Spleen (tissue), 11 donors: ENCODE measurements around the gene KRTAP6-1. TPM values are rescaled to one million over a fixed set of nuclear protein-coding genes. Genes with fewer than 3 reads are reported as not detected.

Experiments
- DNase-seq: peaks from one replicate; pipeline ENCODE4 v3.0.0-alpha.2; 2020
- H3K27ac ChIP-seq, 8 donors: fragments of 200-600 bp; sonication (generic) in 7 of 8; 1 replicate in 4 of 8; 2 replicates in 4 of 8; pipeline versions ENCODE4 v1.5.0 to v1.8.0; 2016 to 2021; ENCODE audit warnings: inconsistent platforms in 4 of 8, mild to moderate bottlenecking in 4 of 8, moderate library complexity in 1 of 8
- H3K27me3 ChIP-seq, 7 donors: fragments of 200-600 bp; sonication (generic) in 6 of 7; replicated peaks in 1 of 7; 1 replicate in 4 of 7; 2 replicates in 3 of 7; pipeline versions ENCODE4 v1.5.0 to v1.8.0; 2016 to 2021; ENCODE audit warnings: inconsistent platforms in 3 of 7, mild to moderate bottlenecking in 1 of 7
- H3K36me3 ChIP-seq, 6 donors: fragments of 200-600 bp; sonication (generic) in 5 of 6; 1 replicate in 4 of 6; 2 replicates in 2 of 6; pipeline versions ENCODE4 v1.5.0 to v1.8.0; 2016 to 2021; ENCODE audit warnings: inconsistent platforms in 2 of 6
- H3K4me1 ChIP-seq, 6 donors: fragments of 200-600 bp; sonication (generic) in 5 of 6; 1 replicate in 3 of 6; 2 replicates in 3 of 6; pipeline versions ENCODE4 v1.5.0 to v1.8.0; 2016 to 2021; ENCODE audit warnings: inconsistent platforms in 3 of 6
- H3K4me3 ChIP-seq, 8 donors: fragments of 200-600 bp; sonication (generic) in 7 of 8; 1 replicate in 4 of 8; 2 replicates in 4 of 8; pipeline versions ENCODE4 v1.5.0 to v1.8.0; 2016 to 2021; ENCODE audit warnings: inconsistent platforms in 4 of 8, mild to moderate bottlenecking in 4 of 8, moderate library complexity in 2 of 8
- H3K9me3 ChIP-seq, 8 donors: fragments of 200-600 bp; sonication (generic) in 7 of 8; 1 replicate in 4 of 8; 2 replicates in 4 of 8; pipeline versions ENCODE4 v1.5.0 to v1.8.0; 2016 to 2021; ENCODE audit warnings: inconsistent platforms in 4 of 8
- POLR2A ChIP-seq, 3 donors: fragments of 450-650 bp; IDR thresholded peaks; one replicate each; pipeline ENCODE4 v1.5.1; 2017; ENCODE audit warnings: antibody characterized with exemption in 3 of 3, mild to moderate bottlenecking in 1 of 3
- POLR2AphosphoS5 ChIP-seq, 3 donors: sonication (generic); formaldehyde crosslinking; IDR thresholded peaks; one replicate each; pipeline ENCODE4 v1.5.1; 2017; ENCODE audit warnings: antibody characterized with exemption in 3 of 3
- WGBS, 5 donors: extraction: QIAGEN DNeasy Blood & Tissue Kit in 3 of 5; methylation state at CpG; one replicate each; pipeline versions ENCODE4 v1.1.5 to v1.1.7; 2013 to 2018; 5-methylcytosine and 5-hydroxymethylcytosine counted together
- intact Hi-C: fragments of 100-400 bp; cut with DNase I; formaldehyde crosslinking; loops from one replicate; pipeline ENCODE4 v1.15.0; 2023; ENCODE audit warnings: low total_unique reads
- polyA plus RNA-seq, 3 donors: library from polyadenylated mRNA; stranded (reverse); fragments of 200-250 nt; gene quantifications; one replicate each; pipeline ENCODE4 v1.2.1, GENCODE V29; 2013
- total RNA-seq, 7 donors: library from RNA; depleted of rRNA in 3 of 7; stranded (reverse); fragments of >200 nt in 3 of 7; fragmentation: NEBNext Ultra II Directional in 4 of 7; extraction: Animal tissue kit (Norgen Biotek cat#: 25700) in 4 of 7; gene quantifications; one replicate each; pipeline versions ENCODE4 v1.1.0 to v1.2.1, GENCODE V29; 2016 to 2021
- TF ChIP-seq, protein P1 (sequence below), 11 experiments: fragments of 200-600 bp in 7 of 11; fragments of 450-650 bp in 4 of 11; sonication (generic) in 4 of 11; IDR thresholded peaks in 8 of 11; conservative IDR thresholded peaks in 3 of 11; 1 replicate in 7 of 11; 2 replicates in 4 of 11; pipeline versions ENCODE4 v1.4.0 to v1.8.0; 2016 to 2021; ENCODE audit warnings: antibody characterized with exemption in 11 of 11, inconsistent platforms in 4 of 11, mild to moderate bottlenecking in 1 of 11
- donor health status: healthy with polysubstance abuse.
- donor health status: DM: no; HTN: no; CAD: no; lungs with moderate emphysema.
- donor health status: DM: no; HTN: no; CAD: no.
- donor health status: Bipolar disorder and iron deficiency.
- donor health status: healthy.
- donor health status: DM: no; HTN: no; CAD: no.
- donor health status: DM: yes; HTN: yes; CAD: no.

The KRTAP6-1 gene
- total and polyA plus RNA-seq, 10 donors: not detected

DNA sequence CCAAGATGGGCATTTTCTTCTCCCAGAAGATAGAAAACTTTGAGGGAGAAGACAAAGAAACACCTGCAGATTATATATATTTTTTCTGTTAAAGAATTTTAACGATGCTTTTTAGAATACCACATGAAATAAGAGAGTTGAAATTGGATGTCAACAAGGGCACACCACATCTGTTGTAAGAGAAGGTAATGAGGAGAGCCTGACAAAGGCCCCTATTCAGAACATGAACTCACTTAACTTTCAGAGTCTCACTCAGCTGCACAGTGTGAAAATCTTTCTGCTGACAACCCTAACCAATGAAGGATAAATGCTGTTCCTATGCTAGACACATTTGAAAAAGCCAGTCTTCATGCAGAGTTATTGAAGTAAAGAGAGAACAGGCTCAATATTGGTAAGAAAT is 30.9 kb downstream of the KRTAP6-1 start:
- Histone ChIP-seq H3K36me3 (no peaks in the 10 kb centered on the region), H3K4me1 (no peaks in the 10 kb centered on the region), H3K9me3 (no peaks in the 10 kb centered on the region), H3K27ac (no peak overlapping the region), H3K27me3 (no peaks in the 10 kb centered on the region), H3K4me3 (no peak overlapping the region)
- WGBS, 5 donors: 78 to 81% (median 78%) methylated on average over 1 of the region's 1 CpG
- DNase-seq: no peak
- intact Hi-C loops: no loop called here
- TF ChIP-seq POLR2AphosphoS5 (IDR thresholded peaks at IDR 0.05) (no peak), POLR2A (IDR thresholded peaks at IDR 0.05) (no peak)
- TF ChIP-seq, protein P1, sequence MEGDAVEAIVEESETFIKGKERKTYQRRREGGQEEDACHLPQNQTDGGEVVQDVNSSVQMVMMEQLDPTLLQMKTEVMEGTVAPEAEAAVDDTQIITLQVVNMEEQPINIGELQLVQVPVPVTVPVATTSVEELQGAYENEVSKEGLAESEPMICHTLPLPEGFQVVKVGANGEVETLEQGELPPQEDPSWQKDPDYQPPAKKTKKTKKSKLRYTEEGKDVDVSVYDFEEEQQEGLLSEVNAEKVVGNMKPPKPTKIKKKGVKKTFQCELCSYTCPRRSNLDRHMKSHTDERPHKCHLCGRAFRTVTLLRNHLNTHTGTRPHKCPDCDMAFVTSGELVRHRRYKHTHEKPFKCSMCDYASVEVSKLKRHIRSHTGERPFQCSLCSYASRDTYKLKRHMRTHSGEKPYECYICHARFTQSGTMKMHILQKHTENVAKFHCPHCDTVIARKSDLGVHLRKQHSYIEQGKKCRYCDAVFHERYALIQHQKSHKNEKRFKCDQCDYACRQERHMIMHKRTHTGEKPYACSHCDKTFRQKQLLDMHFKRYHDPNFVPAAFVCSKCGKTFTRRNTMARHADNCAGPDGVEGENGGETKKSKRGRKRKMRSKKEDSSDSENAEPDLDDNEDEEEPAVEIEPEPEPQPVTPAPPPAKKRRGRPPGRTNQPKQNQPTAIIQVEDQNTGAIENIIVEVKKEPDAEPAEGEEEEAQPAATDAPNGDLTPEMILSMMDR (IDR thresholded peaks at IDR 0.05 in 8 of 11, conservative IDR thresholded peaks at IDR 0.05 in 3 of 11): no peak

DNA sequence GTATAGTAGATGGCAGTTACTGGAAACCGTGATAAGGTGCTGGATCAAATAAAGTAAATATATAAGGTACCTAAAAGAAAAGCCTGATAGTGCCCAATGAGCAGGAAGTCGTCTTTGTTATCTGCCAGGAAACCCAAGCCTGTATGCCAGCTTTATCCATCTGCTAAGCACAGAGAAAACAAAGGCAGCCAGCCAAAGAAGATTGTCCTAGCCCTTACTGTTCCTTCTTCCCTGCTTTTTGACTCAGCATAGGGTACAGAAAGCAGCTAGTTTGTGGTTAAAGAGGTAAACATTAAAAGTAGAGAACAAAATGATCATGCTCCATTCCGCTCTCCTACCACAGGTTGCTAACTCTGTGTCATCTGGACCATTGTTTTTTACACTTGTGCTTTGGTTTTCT is 33.6 kb downstream of the KRTAP6-1 start:
- no peak for DNase-seq

DNA sequence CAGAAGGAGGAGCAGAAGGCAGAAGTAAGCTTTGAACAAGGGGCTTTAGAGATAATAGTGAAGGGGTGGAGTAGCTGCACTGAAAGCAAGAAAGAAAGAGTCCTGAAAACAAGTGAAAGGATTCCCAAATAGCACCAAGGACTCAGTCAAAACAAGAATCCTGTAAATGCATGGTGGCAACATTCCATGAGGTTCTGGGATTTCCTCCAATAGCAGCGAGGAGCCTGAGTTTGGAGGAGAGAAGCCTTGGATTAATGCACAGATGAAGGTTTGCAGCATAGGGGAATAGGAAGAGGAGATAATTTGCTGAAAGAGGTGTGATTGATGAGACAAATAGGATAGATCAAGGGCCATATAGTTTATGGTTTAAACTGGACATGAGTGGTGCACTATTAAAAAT is 34.4 kb downstream of the KRTAP6-1 start:
- TF ChIP-seq, protein P1 (IDR thresholded peaks at IDR 0.05 in 8 of 11, conservative IDR thresholded peaks at IDR 0.05 in 3 of 11): no peak
- TF ChIP-seq POLR2A (IDR thresholded peaks at IDR 0.05): no peak
- no peak for TF ChIP-seq POLR2AphosphoS5 (IDR thresholded peaks at IDR 0.05)
- WGBS, 5 donors: 59 to 77% (median 68%) methylated on average over 1 of the region's 1 CpG
- Histone ChIP-seq H3K4me1 (no peaks in the 10 kb centered on the region), H3K36me3 (no peaks in the 10 kb centered on the region), H3K27me3 (no peaks in the 10 kb centered on the region), H3K4me3 (no peak overlapping the region), H3K27ac (no peak overlapping the region), H3K9me3 (no peaks in the 10 kb centered on the region)
- intact Hi-C loops: no loop called here
- no peak for DNase-seq

More for the DNA sequence above, 33.6 kb downstream of the KRTAP6-1 start:
- Histone ChIP-seq H3K27ac (no peak overlapping the region), H3K4me3 (no peak overlapping the region), H3K27me3 (no peaks in the 10 kb centered on the region), H3K9me3 (no peaks in the 10 kb centered on the region), H3K36me3 (no peaks in the 10 kb centered on the region), H3K4me1 (no peaks in the 10 kb centered on the region)
- TF ChIP-seq POLR2AphosphoS5 (IDR thresholded peaks at IDR 0.05): no peak
- TF ChIP-seq, protein P1 (IDR thresholded peaks at IDR 0.05 in 8 of 11, conservative IDR thresholded peaks at IDR 0.05 in 3 of 11): no peak
- no peak for TF ChIP-seq POLR2A (IDR thresholded peaks at IDR 0.05)
- 51 to 66% (median 59%) methylated on average over 3 of the region's 3 CpGs for WGBS, 5 donors
- intact Hi-C loops: no loop called here

DNA sequence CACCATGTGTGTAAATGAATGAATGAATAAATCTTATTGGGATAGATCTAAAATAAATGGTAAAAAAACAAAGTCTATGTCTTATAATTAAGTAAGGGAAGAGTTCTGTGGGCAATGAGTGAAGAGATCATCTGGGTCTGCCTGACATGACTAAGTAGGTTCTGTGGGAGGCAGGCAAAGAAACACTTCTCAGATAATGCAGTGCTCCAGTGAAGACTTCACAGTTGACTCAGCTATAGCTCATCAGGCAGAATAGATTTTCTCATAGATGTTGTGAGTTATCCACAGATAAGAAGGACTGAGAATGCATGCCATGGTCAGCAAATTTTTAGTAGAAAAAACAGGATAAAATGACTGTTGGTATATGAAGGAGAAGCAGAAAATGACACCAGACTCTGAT is 36.0 kb downstream of the KRTAP6-1 start:
- Histone ChIP-seq H3K27me3 (no peaks in the 10 kb centered on the region), H3K27ac (no peak overlapping the region), H3K9me3 (no peaks in the 10 kb centered on the region), H3K36me3 (no peaks in the 10 kb centered on the region), H3K4me1 (no peaks in the 10 kb centered on the region), H3K4me3 (no peak overlapping the region)
- DNase-seq: no peak
- no peak for TF ChIP-seq POLR2AphosphoS5 (IDR thresholded peaks at IDR 0.05)
- no peak for TF ChIP-seq POLR2A (IDR thresholded peaks at IDR 0.05)
- TF ChIP-seq, protein P1 (IDR thresholded peaks at IDR 0.05 in 8 of 11, conservative IDR thresholded peaks at IDR 0.05 in 3 of 11): no peak
- intact Hi-C loops: no loop called here
